Breast epithelium (tissue), 3 donors: Measurements from ENCODE around the gene STAT3.

Source experiments
- CTCF ChIP-seq, 3 donors: fragments of 450-650 bp; IDR thresholded peaks; one replicate each; pipeline ENCODE4 v1.5.1; 2016 to 2017; ENCODE audit warnings: antibody characterized with exemption in 3 of 3, mild to moderate bottlenecking in 3 of 3, moderate library complexity in 3 of 3
- POLR2A ChIP-seq: fragments of 450-650 bp; IDR thresholded peaks from one replicate; pipeline ENCODE4 v1.6.1; 2016; ENCODE audit warnings: antibody characterized with exemption, mild to moderate bottlenecking, moderate library complexity
- POLR2AphosphoS5 ChIP-seq, 3 donors: sonication (generic); formaldehyde crosslinking; IDR thresholded peaks; one replicate each; pipeline ENCODE4 v1.6.1; 2017; ENCODE audit warnings: antibody characterized with exemption in 3 of 3

- TF ChIP-seq POLR2A: no peak
- no peak for TF ChIP-seq CTCF (IDR thresholded peaks at IDR 0.05)
- TF ChIP-seq POLR2AphosphoS5 (IDR thresholded peaks at IDR 0.05): no peak
Measured at GRCh38 chr17:42424991-42425610, 36.9 kb upstream of the STAT3 start.
